SIG-M5 treated with dmso at 0.1 percent for 504 hours (cell line): ENCODE data around the gene NQO2.
"Not testable (repeated sequence)": the region's sequence is repeated elsewhere in the genome, so short reads cannot be mapped to it uniquely, and the experiment has no call there.

Experiments used
- DNase-seq: peaks from one replicate; lab custom pipeline; 2025; ENCODE audit not compliant: unreplicated experiment; lab: John Stamatoyannopoulos, UW

The NQO2 gene

DNA sequence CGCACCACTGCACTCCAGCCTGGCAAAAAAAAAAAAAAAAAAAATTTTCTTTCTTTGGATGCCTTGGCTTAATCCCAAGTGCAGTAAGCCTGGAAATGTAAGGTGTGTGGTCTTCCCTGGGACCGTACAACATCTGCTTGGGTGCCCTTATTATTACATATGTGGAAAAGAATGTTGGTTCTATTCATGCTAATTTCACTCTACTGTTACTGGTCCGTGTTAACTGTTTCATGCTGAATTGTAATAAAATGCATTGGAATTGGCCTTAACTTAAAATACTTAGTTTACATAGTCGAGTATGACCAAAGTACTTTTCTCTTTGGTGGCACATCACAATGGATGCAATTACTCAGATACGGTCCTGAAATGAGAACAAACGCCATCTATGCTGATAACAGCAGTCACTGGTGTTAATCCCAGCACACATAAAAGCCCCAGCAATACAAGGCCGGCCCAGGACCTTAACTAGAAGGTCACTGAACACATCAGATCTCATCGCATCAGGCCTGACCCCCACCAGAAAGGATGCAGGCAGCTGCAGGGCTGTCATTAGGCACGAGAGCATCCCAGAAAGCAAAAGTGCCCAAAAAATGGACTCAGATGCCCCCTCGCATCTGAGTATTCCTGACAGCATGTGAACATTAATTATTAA lies 29.5 kb upstream of the NQO2 start:
- no peak for DNase-seq

DNA sequence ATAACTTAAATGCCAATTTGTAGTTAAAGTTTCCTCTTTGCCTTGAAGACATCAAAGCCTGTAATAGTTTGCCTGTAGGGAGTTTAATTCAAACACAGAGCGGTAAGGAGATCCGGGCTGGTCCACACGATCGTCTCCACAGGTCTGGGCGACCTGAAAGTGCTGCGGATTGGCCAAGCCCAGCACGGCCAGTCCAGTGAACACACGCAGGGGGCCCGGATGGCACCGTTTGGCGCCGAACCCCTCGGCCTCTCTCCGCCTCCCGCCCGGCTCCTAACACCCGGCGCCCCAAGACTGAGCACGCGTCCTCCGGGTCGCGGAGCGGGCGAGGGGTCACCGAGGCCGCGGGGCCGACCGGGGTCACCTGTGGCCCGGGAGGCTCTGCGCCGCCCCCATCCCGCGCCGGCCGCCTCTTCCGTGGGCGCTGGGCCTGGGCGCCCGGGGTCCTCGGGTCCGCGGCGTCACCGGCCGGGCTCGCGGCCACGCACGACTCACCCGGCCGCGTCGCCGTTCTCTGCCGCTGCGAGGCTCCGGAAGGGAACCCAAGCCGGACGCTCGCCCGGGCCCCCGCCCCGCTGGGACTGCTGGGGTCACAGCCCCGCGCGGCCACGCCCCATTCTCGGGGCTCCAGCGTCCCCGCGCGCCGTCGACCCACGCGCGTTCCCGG lies 28.8 kb upstream of the NQO2 start:
- DNase-seq = no peak

DNA sequence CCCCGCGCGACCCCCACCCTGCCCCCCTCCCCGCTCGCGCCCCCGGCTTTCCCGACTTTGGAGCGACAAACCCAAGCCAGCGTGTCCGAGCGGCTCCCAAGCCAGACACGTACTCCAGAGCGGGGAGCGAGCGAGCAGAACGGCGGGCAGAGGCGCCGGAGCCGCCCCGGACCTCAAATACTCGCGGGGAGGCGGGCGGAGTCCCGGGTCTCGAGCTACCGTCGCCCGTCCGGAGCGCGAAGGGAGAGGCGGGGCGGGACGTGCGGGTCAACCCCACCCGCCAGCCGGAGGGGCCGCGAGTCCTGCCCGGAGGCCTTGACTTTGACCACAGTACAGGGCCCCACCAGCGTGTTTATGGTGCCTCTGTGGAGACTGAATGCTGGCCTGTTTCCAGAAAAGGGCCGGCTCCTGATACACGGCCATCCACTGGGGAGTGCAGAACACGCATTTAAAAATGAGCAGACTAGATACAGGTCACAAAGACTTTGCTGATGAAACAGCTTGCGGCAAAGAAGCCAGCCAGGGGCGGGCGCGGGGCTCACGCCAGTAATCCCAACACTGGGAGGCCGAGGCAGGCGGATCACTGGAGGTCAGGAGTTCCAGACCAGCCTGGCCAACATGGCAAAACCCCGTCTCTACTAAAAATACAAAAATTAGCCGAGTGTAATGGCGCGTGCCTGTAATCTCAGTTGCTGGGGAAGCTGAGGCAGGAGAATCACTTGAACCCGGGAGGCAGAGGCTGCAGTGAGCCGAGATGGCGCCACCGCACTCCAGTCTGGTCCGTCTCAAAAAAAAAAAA lies 28.1 kb upstream of the NQO2 start, which contains the start of gene SERPINB6:
TSS of gene SERPINB6 (minus strand) at position 148 of the 799 bp plus-strand sequence. CDS start 12,235 bp downstream, outside the sequence.
- DNase-seq = peak; percentile 12

DNA sequence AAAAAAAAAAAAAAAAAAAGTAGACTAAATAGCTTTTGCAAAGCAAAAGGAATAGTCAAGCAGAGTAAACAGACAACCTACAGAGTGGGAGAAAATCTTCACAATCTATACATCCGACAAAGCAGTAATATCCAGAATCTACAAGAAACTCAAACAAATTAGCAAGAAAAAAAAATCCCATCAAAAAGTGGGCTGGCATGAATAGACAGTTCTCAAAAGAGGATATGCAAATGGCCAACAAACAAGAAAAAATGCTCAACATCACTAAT lies 27.5 kb upstream of the NQO2 start:
- not testable (repeated sequence) for DNase-seq

DNA sequence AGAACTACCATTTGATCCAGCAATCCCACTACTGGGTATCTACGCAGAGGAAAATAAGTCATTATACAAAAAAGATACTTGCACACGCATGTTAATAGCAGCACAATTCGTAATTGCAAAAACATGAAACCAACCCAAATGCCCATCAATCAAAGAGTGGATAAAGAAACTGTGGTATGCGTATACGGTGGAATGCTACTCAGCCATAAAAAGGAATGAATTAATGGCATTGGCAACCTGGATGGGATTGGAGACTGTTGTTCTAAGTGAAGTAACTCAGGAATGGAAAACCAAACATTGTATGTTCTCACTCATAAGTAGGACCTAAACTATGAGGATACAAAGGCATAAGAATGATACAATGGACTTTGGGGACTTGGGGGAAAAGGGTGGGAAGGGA lies 27.0 kb upstream of the NQO2 start:
- DNase-seq = not testable (repeated sequence)

DNA sequence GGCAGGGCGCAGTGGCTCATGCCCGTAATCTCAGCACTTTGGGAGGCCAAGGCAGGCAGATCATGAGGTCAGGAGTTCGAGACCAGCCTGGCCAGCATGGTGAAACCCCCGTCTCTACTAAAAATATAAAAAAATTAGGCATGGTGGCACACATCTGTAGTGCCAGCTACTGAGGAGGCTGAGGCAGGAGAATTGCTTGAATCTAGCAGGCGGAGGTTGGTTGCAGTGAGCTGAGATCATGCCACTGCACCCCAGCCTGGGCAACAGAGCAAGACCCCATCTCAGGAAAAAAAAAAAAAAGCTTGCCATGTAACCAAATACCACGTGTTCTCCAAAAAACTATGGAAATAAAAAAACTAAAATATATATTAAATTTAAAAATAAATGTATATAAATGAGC lies 26.5 kb upstream of the NQO2 start:
- not testable (repeated sequence) for DNase-seq

DNA sequence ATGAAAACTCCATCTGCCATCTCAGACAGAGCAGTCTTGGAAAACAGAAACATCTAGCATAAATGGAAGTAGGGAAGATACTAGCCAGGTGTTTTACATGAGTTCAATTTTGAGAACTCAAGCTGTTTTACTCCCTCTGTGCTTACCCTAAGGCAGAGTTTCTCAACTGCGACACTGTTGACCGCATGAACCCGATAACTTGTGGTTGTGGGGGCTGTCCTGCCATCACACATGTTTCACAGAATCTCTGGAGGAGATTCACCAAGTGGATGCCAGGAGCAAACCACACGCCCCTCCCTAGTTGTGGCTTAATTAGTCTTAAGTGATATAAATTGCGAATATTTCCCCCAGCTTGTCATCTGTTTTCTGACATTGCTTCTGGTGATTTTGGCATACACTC lies 26.0 kb upstream of the NQO2 start:
- peak; percentile 11 for DNase-seq

DNA sequence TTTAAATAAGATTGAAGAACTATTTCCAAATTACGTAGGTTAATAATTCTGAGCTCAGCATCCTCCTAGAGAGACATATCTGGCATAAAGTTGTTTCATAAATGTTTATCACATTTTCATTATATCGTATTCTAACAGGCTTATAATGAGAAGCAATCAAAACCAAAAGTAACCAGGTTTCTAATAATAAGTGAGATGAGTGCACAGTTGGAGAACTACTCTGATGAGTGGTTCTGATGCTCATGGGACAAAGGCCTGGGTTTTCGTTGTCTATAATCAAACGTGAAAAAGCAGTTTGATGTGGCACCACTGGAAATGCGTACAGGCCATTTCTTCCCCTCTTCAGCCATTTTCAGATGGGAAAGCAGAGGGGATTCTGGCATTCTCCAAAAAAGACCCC lies 23.6 kb upstream of the NQO2 start:
- no peak for DNase-seq

DNA sequence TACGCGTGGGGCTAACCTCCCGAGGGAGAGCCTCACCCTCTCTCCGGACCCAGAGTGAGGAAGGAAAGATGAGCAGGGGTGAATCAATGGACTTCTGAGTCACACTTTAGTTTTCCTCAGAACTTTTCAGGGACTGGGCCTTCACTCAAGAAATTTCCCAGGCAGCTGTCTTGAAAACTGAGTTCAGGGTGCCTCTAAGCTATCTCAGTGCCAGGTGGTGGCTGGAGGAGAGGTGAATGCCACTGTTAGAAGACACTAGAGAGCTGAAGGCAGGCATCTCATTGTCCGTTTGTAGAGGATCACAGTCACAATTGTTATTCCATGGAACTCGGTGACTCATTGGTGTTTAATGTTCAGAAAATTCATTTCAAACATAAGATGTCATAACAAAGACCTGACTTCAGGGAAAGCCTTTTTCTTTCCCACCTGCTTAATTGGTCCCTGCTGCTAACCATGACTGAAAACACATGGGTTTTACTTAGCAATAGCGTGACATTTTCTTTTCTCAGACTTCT lies 23.1 kb upstream of the NQO2 start:
- no peak for DNase-seq

DNA sequence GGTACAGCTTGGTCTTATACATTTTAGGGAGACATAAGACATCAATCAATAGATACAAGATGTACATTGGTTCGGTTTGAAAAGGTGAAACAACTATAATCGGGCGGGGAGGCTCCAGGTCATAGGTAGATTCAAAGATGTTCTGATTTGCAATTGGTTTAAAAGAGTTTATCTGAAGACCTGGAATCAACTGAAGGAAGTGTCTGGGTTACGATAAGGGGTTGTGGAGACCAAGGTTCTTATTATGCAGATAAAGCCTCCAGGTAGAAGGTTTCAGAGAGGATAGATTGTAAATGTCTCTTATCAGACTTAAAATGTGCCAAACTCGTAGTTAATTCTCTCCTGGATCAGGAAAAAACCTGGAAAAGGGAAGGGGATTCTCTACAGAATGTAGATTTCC lies 22.4 kb upstream of the NQO2 start:
- no peak for DNase-seq

DNA sequence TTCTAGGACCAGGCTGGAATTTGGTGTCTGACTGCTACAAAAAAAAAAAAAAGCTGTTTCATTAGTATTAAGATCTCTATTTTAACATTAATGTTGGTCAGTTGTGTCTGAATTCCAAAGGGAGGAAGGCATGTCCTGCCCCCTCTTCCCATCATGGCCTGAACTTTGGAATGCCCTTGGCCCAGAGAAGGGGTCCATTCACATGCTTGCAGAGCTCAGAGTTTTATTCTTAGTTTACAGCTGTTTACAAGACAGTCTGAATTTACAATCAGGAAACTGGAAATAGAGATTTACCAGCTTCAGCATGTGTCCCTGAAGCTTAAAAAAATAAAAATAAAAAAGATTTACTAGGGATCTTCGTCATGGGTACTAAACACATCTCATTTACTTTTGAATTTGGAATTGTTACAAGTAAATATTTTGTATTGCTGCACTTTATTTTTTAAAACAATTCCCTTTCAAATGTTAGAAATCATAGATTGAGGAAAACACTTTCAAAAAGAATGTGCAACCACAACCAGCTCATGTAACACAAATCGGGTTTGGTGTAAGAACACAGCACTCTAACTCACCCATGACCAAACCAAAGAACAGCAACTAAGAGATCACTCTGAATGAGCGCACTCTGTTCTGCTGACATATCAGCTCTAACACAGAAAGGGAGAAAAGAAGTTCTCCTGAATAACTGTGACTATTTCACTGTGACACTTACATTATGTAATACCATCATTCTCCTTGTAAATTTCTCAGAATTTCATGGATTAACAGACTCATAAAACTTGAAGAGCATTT lies 21.7 kb upstream of the NQO2 start:
- DNase-seq = no peak

DNA sequence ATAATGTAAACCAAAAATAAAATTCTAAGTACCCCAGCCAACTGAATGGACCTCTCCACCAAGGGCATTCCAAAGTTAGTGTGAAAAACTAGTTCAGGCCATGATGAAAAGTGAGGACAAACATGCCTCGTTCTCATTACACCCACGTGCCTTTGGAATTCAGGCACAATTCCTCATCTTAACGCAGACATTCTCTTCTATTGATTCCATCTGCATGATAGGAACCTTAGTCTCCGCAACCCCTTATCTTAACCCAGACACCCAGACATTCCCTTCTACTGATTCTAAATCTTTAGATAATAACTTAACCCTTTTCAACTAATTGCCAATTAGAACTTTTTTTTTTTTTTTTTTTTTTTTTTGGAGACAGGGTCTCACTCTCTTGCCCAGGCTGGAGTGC lies 20.8 kb upstream of the NQO2 start:
- no peak for DNase-seq

DNA sequence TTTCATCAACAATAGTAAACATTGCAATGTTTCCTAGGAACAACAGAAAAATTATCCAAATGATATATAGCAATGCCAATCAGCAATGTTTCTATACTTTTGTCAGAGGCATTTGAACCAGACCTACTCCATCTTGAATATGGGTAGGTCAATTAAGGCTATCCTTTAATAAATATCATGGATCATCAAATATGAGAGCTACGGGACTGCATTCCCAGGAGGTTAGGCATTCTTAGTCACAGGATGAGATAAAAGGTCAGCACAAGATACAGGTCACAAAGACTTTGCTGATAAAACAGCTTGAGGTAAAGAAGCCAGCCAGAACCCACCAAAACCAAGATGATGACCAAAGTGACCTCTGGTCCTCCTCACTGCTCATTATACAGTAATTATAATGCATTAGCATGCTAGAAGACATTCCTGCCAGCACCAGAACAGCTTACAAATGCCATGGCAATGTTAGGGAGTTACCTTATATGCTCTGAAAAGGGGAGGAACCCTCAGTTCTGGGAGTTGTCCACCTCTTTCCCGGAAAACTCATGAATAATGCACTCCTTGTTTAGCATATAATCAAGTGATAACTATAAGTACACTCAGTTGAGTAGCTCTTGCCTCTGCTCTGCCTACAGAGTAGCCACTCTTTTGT lies 19.8 kb upstream of the NQO2 start:
- DNase-seq = no peak

DNA sequence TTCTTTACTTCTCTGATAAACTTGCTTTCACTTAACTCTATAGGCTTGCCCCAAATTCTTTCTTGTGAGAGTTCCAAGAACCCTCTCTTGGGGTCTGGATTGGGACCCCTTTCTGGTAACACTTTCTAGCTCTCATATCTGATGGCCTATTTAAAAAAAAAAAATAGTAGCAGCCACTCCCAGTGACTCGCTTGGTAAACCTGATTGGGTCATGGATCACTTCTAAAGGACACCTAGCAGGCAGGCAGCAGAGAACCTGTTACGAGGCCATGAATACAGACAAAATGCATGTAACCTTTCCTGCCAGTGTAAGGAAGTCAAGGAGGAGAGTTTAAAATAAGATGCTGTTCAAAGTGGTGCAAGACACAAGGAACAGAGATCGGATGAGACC lies 19.2 kb upstream of the NQO2 start:
- no peak for DNase-seq

DNA sequence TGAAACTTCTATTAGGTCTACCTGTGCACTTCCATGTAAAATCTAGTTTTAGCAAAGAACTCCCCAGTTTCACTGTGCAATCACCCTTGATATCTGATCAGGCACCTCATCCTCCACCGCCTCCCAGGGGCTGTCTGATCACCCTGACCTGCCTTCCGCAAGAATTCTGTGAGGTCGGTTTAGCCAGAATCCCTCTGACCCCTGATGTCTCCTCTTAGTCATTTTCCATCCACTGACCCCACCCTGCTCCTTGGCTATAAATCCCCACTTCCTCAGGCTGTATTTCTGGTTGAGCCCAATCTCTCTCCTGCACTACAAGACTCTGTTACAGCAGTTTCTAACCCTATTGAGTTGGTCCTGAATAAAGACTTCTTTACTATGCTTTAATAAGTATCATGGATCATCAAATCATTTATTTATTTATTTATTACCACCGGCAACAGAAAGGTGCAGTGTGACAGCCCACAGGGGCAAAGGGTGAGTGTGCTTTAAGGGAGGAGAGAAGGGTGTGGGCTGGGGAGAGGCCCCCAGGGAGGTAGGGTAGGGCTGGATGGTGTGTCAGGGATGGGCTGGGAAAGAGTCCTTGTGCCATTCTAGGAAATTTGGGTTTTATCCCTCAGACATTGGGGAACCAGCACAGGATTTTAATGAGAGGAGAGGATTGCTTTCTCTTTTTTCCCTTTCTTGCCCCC lies 17.1 kb upstream of the NQO2 start:
- no peak for DNase-seq

DNA sequence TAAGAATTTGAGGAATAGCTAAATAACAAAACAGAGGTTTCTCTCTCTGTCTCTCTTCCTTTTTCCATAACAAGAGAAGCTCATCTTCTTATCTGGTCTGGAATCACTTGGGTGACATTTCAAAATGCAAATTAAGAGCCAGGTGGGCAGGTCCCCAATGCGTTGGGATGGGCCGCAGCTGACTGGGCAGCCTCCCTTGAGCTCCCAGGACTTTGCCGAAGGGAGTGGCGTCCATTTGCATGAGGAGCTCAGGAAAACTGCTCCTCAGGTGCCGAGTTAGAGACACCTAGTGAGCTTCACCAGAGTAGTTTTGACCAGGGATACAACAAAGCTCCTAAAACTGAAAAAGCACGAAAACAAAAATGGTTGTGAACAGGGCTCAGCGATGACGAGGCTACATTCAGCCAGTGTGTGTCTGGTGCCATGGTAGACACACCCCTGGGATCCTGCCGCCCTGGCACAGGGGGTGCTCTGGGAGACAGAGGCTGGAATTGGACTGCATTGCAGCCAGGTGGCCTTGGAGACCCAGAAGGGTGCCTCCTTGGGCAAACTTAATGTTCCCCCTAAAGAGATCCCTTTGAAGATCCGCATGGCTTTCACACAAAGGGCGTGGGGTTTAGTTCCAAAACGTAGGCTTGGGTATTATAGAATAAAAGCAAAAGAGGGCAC lies 14.8 kb upstream of the NQO2 start:
- DNase-seq = no peak

DNA sequence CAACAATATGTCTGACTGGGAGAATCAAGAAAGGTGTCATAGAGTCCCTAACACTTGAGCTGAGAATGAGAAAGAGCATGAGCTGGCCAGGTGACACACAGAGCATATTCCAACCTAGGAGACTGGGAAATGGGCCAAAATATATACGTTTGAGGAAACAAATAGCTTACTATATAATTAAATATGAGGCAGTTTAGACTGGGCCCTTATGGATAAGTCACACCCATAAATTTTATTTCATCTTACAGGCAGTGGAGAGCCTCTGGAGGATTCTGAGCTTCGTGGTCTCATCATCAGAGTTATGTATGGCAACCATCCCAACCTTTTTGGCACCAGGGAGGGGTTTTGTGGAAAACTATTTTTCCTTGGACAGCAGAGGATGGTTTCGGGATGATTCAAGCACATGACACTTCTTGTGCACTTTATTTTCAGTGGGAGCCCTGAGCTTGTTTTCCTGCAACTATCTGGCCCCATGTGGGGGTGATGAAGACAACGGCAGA lies 12.9 kb upstream of the NQO2 start:
- DNase-seq = no peak

DNA sequence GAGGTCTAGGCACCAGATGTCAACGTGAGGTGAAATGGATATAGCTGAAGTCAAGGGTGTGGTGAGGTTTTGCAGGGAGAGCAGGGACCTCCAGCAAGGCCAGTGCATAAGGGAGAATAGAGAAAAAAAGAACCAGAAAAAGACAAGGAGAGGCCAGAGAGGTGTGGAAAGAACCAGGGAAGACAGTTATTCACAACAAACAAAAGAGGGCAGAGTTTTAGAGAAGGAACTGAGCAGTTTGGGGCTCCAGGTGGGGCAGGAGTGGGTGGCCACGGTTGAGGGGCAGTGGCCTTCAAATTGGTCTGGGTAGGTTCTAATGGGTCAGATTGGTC lies 11.6 kb upstream of the NQO2 start:
- no peak for DNase-seq

DNA sequence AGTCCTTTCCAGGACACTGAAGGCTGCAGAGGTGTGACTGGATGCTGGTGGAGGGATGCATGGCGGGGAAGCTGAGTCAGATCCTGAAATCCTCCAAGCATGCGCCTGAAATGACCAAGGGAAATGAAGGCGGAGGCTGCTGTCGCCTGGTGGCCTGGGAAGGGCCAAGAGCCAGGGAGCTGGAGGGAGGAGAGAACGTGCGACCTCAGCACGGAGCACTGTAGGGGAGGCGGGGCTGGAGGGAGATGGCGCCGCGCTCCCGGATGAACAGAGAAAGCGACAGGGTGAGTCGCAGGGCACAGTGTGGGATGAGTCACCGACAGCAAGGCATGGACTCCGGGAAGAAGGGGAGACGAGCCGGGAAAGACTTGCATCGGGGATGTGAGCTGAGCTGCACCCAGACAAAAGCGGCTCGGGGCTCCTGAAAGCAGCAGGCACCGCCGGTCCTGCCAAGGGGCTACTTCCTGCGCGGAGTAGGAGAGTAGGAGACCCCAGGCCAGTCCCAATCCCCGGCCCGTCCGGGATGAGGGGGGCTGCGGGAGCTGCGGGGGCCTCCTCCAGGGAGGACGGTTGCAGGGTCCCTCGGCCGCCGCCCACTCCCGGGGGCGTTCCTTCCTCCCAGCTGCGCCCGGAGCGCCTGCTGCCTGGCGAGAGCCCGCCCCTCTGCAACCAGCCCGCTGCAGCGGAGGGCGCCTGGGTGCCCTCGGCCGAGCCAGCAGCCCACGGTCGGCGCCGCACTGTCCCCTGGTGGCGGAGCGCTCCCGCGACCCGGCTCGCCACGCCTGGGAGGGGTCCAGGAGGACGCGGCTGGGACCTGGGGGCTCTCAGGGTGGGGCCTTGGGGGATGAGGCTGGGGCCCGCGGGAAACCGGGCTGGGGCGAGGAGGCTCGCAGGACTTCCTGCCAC lies 11.0 kb upstream of the NQO2 start:
- DNase-seq = peak; percentile 70
